Measurements from ENCODE around the gene CTDSPL. TPM values are rescaled to one million over a fixed set of nuclear protein-coding genes. Genes with fewer than 3 reads are reported as not detected.
"Not testable (repeated sequence)": the region's sequence is repeated elsewhere in the genome, so short reads cannot be mapped to it uniquely, and the experiment has no call there.

Gene CTDSPL, protein sequence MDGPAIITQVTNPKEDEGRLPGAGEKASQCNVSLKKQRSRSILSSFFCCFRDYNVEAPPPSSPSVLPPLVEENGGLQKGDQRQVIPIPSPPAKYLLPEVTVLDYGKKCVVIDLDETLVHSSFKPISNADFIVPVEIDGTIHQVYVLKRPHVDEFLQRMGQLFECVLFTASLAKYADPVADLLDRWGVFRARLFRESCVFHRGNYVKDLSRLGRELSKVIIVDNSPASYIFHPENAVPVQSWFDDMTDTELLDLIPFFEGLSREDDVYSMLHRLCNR
- total RNA-seq, result 15.3 and 17.7 TPM in 2 replicates
- 22.3 and 34.0 TPM in 2 replicates for polyA plus RNA-seq

GRCh38 chr3:37861620-37862041 lies at the start of gene CTDSPL:
TSS of gene CTDSPL (plus strand) at chr3:37861880. CDS start at chr3:37862200, 320 bp downstream.
- Histone ChIP-seq H3K36me3 (no peaks in the 10 kb centered on the region), H3K27ac (peak within 1 kb of the TSS; percentile 24), H3K4me1 (ENCODE audit: low read depth) (no peaks in the 10 kb centered on the region), H3K9me3 (ENCODE audit: low read depth) (no peaks in the 10 kb centered on the region), H3K4me3 (peak within 1 kb of the TSS; percentile 61), H3K27me3 (no peaks in the 10 kb centered on the region)
- TF ChIP-seq, protein P1, sequence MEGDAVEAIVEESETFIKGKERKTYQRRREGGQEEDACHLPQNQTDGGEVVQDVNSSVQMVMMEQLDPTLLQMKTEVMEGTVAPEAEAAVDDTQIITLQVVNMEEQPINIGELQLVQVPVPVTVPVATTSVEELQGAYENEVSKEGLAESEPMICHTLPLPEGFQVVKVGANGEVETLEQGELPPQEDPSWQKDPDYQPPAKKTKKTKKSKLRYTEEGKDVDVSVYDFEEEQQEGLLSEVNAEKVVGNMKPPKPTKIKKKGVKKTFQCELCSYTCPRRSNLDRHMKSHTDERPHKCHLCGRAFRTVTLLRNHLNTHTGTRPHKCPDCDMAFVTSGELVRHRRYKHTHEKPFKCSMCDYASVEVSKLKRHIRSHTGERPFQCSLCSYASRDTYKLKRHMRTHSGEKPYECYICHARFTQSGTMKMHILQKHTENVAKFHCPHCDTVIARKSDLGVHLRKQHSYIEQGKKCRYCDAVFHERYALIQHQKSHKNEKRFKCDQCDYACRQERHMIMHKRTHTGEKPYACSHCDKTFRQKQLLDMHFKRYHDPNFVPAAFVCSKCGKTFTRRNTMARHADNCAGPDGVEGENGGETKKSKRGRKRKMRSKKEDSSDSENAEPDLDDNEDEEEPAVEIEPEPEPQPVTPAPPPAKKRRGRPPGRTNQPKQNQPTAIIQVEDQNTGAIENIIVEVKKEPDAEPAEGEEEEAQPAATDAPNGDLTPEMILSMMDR (IDR thresholded peaks at IDR 0.05; ENCODE audit: low read depth, low read length), result no peak
- peak; percentile 74 to 76 for DNase-seq (ENCODE audit: low read depth in 1 of 2, low spot score in 1 of 2)

DNA sequence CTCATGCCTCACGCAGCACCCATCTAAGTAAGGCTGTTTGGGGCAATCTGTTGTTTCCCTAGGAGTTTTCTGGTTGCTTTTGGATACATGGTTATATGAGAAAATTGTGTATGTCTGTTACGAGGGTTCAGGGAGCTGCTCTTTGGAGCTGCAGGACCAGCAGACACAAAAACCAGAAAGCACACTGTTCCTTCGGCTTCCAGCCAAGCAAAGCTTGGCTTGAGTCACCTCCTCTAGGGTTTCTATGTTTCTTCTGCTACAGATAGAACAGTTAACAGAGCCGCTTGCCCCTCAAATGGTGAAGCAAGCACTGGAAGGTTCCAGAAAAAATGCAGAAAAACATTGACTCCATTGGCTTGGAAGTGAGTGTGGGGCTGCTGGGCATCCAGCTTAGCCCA lies 49.2 kb upstream of the CTDSPL start:
- TF ChIP-seq, protein P1 (IDR thresholded peaks at IDR 0.05; ENCODE audit: low read depth, low read length), result no peak
- no peaks in the 10 kb centered on the region for H3K27me3 ChIP-seq
- no peak overlapping the region for H3K4me3 ChIP-seq
- no peaks in the 10 kb centered on the region for H3K9me3 ChIP-seq (ENCODE audit: low read depth)
- peak in 1 of 2 donors; percentile 62 for DNase-seq (ENCODE audit: low read depth in 1 of 2, low spot score in 1 of 2)
- no peak overlapping the region for H3K27ac ChIP-seq
- peaks cover 21% of the 10 kb centered on the region for H3K4me1 ChIP-seq (ENCODE audit: low read depth)
- H3K36me3 ChIP-seq, result no peaks in the 10 kb centered on the region

DNA sequence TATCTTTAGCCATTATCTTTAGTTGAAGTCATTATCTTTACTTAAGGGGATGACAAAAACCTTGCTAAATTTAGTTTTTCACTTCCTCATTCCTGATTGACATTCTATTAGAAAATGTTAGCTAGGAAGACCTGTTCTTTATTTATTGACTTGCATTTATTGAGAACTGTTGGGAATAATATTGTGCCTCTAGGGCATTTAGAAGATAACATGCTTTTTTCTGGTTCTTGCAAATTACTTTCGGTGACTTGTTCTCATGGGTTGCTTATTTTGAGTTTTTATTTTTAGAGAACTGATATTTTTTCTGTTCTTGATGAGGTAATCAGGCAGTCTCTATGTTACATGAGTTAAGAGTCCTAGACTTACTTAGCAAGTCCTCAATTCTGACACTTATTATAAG lies 48.3 kb upstream of the CTDSPL start:
- no peak overlapping the region for H3K27ac ChIP-seq
- no peak overlapping the region for H3K4me3 ChIP-seq
- TF ChIP-seq, protein P1 (IDR thresholded peaks at IDR 0.05; ENCODE audit: low read depth, low read length), result no peak
- H3K9me3 ChIP-seq (ENCODE audit: low read depth), result no peaks in the 10 kb centered on the region
- no peaks in the 10 kb centered on the region for H3K36me3 ChIP-seq
- no peak for DNase-seq (ENCODE audit: low read depth in 1 of 2, low spot score in 1 of 2)
- peaks cover 21% of the 10 kb centered on the region for H3K4me1 ChIP-seq (ENCODE audit: low read depth)
- no peaks in the 10 kb centered on the region for H3K27me3 ChIP-seq

DNA sequence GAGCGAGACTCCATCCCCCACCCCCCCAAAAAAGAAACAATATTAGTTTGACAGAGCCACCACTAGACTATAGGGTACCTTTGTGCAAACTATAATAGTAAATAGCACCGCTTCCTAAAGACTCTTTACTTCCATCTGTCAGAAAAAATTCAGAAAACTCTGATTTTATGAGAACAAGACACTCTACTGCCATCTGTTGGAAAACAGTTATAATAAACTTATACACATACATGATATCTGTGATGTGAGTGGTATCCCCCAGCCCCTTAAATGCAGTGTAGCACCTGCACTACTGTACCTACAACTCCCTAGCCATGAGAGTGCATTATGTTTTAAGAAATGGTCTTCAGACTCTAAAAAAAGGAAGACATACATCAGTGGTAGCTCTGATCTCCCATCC lies 47.1 kb upstream of the CTDSPL start:
- TF ChIP-seq, protein P1 (IDR thresholded peaks at IDR 0.05; ENCODE audit: low read depth, low read length), result peak; percentile 28
- Histone ChIP-seq H3K9me3 (ENCODE audit: low read depth) (no peaks in the 10 kb centered on the region), H3K27me3 (no peaks in the 10 kb centered on the region)

GRCh38 chr3:37815156-37815555 lies 46.5 kb upstream of the CTDSPL start:
- not testable (repeated sequence) for H3K27me3 ChIP-seq; H3K36me3 ChIP-seq; DNase-seq (ENCODE audit: low read depth in 1 of 2, low spot score in 1 of 2); H3K27ac ChIP-seq; H3K9me3 ChIP-seq (ENCODE audit: low read depth); H3K4me3 ChIP-seq
- H3K4me1 ChIP-seq (ENCODE audit: low read depth), result peaks cover 31% of the 10 kb centered on the region

More for the DNA sequence above, 47.1 kb upstream of the CTDSPL start:
- H3K4me1 ChIP-seq (ENCODE audit: low read depth), result peaks cover 27% of the 10 kb centered on the region
- H3K4me3 ChIP-seq, result no peak overlapping the region
- peak; percentile 21 to 42 for DNase-seq (ENCODE audit: low read depth in 1 of 2, low spot score in 1 of 2)
- H3K27ac ChIP-seq, result no peak overlapping the region
- no peaks in the 10 kb centered on the region for H3K36me3 ChIP-seq

DNA sequence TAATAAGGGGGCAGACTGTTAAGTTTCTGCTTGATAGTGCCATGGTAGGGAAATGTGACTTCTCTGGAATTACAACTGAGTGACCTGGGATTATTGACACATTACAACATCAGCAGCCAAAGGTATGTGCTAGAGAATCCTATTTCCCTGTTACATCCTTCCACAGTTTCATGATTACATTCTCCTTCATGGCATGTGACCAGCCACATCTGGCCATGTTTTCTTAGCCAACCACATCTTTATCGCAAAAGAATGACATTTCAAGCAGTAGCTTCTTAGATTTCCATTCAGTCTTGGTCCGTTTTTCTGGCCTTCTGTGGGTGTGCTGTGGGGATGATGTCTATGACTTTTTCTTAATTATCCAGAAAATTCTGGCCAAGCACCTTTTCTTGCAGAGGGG lies 45.4 kb upstream of the CTDSPL start:
- Histone ChIP-seq H3K27ac (no peak overlapping the region), H3K36me3 (no peaks in the 10 kb centered on the region), H3K9me3 (ENCODE audit: low read depth) (no peaks in the 10 kb centered on the region), H3K4me1 (ENCODE audit: low read depth) (peaks cover 26% of the 10 kb centered on the region), H3K4me3 (no peak overlapping the region), H3K27me3 (no peaks in the 10 kb centered on the region)
- TF ChIP-seq, protein P1 (IDR thresholded peaks at IDR 0.05; ENCODE audit: low read depth, low read length), result no peak
- DNase-seq (ENCODE audit: low read depth in 1 of 2, low spot score in 1 of 2), result peak in 1 of 2 donors; percentile 42
